ENCODE measurements around the gene CUTC. TPM values are rescaled to one million over a fixed set of nuclear protein-coding genes. Genes with fewer than 3 reads are reported as not detected.
"Not testable (repeated sequence)": the region's sequence is repeated elsewhere in the genome, so short reads cannot be mapped to it uniquely, and the experiment has no call there.

CUTC gene
- total RNA-seq, 2 donors from 2014 or later = 18.9 to 23.4 TPM

- no peak for ATAC-seq
- intact Hi-C loops (cut with DNase I) = no loop called here
- no peak for DNase-seq
Measured at GRCh38 chr10:99740933-99741559, 9.0 kb downstream of the CUTC start.

- intact Hi-C loops (cut with DNase I) = no loop called here
- ATAC-seq (no peak), DNase-seq (no peak)
Measured at GRCh38 chr10:99742254-99742653, 10.2 kb downstream of the CUTC start.

GRCh38 chr10:99742701-99743100 is 10.7 kb downstream of the CUTC start:
- ATAC-seq (no peak), DNase-seq (no peak)
- intact Hi-C loops (cut with DNase I) = no loop called here

- intact Hi-C loops (cut with DNase I) = no loop called here
- DNase-seq (no peak), ATAC-seq (peak in 1 of 2 donors; percentile 26)
Measured at GRCh38 chr10:99743841-99744240, 11.8 kb downstream of the CUTC start.

- ATAC-seq; DNase-seq; intact Hi-C loops (cut with DNase I): not testable (repeated sequence)
Measured at GRCh38 chr10:99746166-99746565, 14.1 kb downstream of the CUTC start.

- DNase-seq (no peak), ATAC-seq (no peak)
Measured at GRCh38 chr10:99748823-99749451, 16.9 kb downstream of the CUTC start.

GRCh38 chr10:99750641-99751040 is 18.6 kb downstream of the CUTC start:
- no peak for ATAC-seq
- intact Hi-C loops (cut with DNase I) = no loop called here
- no peak for DNase-seq

More at GRCh38 chr10:99748823-99749451, 16.9 kb downstream of the CUTC start:
- intact Hi-C loops (cut with DNase I) = no loop called here

GRCh38 chr10:99754670-99755069 is 22.6 kb downstream of the CUTC start:
- intact Hi-C loops (cut with DNase I) = no loop called here
- ATAC-seq (no peak), DNase-seq (no peak)

- no peak for ATAC-seq
- DNase-seq = no peak
- intact Hi-C loops (cut with DNase I) = no loop called here
Measured at GRCh38 chr10:99756159-99756558, 24.1 kb downstream of the CUTC start.

- no peak for ATAC-seq
- intact Hi-C loops (cut with DNase I) = no loop called here
- no peak for DNase-seq
Measured at GRCh38 chr10:99758211-99758891, 26.3 kb downstream of the CUTC start.

GRCh38 chr10:99760321-99760720 is 28.3 kb downstream of the CUTC start:
- ATAC-seq (no peak), DNase-seq (no peak)
- intact Hi-C loops (cut with DNase I) = no loop called here

GRCh38 chr10:99761365-99761764 is 29.3 kb downstream of the CUTC start:
- intact Hi-C loops (cut with DNase I) = no loop called here
- ATAC-seq (no peak), DNase-seq (no peak)

- no peak for DNase-seq
- intact Hi-C loops (cut with DNase I) = no loop called here
- no peak for ATAC-seq
Measured at GRCh38 chr10:99765672-99766301, 33.8 kb downstream of the CUTC start.

GRCh38 chr10:99766302-99766681 is 34.3 kb downstream of the CUTC start:
- ATAC-seq (no peak), DNase-seq (no peak)
- intact Hi-C loops (cut with DNase I) = no loop called here

GRCh38 chr10:99767901-99768300 is 35.9 kb downstream of the CUTC start:
- intact Hi-C loops (cut with DNase I) = no loop called here
- no peak for DNase-seq
- ATAC-seq = no peak

- intact Hi-C loops (cut with DNase I) = no loop called here
- ATAC-seq (no peak), DNase-seq (no peak)
Measured at GRCh38 chr10:99768556-99768955, 36.5 kb downstream of the CUTC start.

- no peak for DNase-seq
- intact Hi-C loops (cut with DNase I) = no loop called here
- ATAC-seq = no peak
Measured at GRCh38 chr10:99769706-99770105, 37.7 kb downstream of the CUTC start.

- intact Hi-C loops (cut with DNase I) = no loop called here
- DNase-seq = no peak
- no peak for ATAC-seq
Measured at GRCh38 chr10:99770408-99771045, 38.5 kb downstream of the CUTC start.

GRCh38 chr10:99775850-99776249 is 43.8 kb downstream of the CUTC start:
- ATAC-seq (peak in 1 of 2 donors; percentile 62), DNase-seq (no peak)
- intact Hi-C loops (cut with DNase I) = no loop called here
